Left hindlimb (tissue), 1 donor: Measurements from ENCODE around the gene GPR141.

Experiments used
- DNase-seq: peaks from one replicate; pipeline ENCODE4 v3.0.0-alpha.2; 2018

The GPR141 gene

DNA sequence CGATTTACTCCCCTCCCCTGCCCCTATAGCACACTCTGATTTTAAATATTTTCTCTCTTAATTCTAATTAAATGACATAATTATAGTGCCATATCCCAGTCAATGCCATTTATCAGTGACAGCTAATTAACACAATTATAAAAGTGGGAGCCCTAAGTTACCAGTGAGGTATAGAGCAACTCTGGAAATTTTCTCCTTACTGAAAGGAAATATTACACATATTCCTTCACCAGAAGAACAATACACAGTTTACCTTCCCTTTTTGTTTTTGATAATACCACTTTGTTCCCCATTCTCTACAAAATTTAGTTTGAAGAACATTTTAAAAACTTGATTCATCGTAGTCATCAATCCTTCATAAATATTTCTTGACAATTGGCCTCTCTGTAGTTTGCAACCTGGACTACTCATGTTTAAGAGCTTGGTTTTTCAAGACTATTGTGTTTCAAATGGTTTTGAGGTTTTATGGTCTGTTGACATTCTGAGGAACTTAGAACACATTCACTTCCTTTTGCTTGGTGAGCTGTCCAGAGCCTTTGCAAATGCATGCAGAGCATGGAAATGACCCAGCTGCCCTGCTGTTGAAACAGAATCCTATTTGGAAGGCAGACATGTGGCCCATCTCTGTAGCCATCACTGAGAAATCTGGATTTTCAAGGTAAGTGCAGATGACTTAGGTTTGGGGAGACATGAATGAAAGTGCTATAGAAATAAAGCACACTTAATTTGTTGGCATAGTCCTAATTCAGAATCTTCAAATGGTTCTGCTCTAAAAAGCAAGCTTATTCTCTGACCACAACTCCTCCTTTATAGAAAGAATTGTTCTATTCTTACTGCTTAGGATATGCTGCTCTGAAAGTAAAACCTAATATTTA is at the start of gene GPR141:
Gene GPR141 (plus strand): TSS at position 521 of the 875 bp plus-strand sequence. CDS start 56,628 bp downstream, outside the sequence.
- DNase-seq: no peak

DNA sequence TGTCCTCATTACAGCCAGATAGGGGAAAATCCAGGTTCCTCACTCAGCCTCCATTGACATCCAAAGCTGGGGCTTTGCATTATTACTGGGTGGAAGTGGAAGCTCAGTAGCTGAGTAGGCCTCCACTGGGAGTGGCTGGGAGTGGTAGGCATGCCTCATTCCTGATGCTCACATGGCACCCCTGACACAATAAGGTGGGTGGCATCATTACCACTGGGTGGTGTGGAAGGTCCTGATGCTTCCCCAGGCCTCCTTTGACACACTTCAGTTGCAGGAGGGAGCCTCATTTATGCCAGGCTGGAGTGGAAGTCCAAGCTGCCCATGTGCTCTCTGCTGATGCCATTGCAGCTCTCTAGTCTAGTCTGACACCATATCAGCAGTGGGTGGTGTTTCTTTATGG is 48.2 kb upstream of the GPR141 start:
- DNase-seq: no peak

DNA sequence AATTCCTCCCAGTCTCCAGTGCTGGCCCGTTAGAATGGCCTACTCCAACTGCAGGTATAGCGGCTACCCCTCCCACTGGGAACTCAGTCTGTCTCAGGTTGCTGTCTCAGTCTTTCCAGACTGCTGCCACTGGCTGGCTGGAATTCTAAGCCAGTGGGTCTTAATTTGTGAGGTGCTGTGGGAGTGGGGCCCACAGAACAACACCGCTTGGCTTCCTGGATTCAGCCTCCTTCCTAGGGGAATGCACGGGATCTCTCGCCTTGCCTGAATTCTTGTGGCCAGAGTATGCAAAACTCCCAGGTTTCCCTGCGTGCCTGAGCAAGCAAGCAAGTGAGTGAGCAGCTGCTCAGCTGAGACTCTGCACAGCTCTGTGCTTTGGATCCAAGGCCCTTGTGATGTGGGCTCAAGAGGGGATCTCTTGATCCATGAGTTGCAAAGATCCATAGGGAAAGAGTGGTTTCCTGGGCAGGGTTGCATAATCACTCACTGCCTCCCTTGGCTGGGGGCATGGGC is 41.5 kb upstream of the GPR141 start:
- no peak for DNase-seq

GRCh38 chr7:37643876-37644275 is 39.7 kb upstream of the GPR141 start:
- no peak for DNase-seq

- no peak for DNase-seq
Observed at GRCh38 chr7:37645282-37646050, 38.1 kb upstream of the GPR141 start.

GRCh38 chr7:37656913-37657530 is 26.5 kb upstream of the GPR141 start:
- DNase-seq: no peak

GRCh38 chr7:37657816-37658215 is 25.8 kb upstream of the GPR141 start:
- DNase-seq: no peak

- no peak for DNase-seq
Observed at GRCh38 chr7:37659971-37660565, 23.5 kb upstream of the GPR141 start.

- DNase-seq: no peak
Observed at GRCh38 chr7:37660614-37661013, 23.0 kb upstream of the GPR141 start.

- DNase-seq: no peak
Observed at GRCh38 chr7:37663693-37664092, 19.9 kb upstream of the GPR141 start.

DNA sequence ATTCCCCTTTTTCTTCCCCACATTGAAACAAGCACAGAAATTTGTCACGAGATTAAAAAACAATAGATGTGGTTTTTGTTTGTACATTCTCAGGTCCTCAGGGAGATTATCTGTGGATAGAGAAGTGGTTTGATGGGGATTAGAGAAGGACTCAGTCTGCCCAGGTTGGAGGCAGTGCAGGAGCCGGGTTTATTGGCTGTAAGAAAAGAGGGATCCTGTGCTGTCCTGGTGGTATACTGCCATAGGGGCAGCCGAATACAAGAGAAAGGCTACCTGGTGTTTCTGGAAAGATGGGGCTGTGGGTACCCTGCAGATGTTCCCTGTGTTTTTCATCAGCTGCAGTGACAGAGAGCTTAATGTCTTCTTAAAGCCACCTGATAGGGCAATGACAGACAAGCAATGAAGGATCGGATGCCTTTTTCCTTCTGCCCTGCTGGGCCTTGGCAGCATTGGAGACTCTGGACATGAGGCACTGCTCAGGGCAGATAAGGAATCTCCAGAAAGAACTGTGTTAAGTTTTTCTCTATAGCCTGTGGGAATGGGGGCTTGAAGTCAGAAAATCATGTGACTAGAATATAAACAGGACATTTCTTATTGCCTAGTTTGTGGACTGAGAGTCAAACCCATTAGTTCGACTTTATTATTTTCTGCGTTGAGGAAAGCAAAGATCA is 18.1 kb upstream of the GPR141 start:
- no peak for DNase-seq

DNA sequence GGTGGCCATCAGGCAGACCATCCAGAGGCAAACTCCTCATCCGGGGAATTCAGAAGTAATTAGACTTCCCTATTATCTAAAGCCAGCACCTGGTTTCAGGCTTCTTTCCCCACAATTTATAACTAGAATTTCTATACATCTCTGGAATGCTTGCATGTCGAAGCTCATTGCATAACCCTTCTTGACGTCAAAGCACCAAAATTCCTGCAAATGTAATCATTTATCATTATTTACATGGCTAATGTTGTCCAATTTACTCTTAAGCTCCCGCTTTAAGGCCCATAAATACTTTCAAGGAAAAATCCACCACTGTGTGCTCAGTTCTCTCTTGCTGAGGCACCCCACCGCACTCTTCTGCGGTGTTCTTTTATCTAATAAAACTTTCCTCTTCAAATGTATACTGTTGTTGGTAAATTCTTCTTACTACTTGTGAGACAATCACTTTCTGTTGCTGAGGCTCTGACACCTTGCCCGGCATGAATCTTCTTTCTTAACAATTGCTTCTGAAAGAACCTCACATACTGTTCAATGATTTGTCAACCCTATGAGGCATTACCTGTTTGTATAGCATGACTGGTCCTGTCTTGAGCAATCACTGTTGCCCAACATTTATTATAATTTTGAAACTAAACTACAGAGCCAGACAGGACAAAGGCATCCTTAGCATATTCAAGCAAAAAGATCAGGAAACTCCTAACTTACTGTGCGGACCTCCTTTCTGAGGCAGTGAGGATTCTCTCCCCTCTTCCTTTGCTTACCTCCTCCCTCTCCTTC is 17.4 kb upstream of the GPR141 start:
- no peak for DNase-seq

GRCh38 chr7:37669818-37670217 is 13.7 kb upstream of the GPR141 start:
- DNase-seq: no peak

GRCh38 chr7:37670436-37670835 is 13.1 kb upstream of the GPR141 start:
- DNase-seq: no peak

DNA sequence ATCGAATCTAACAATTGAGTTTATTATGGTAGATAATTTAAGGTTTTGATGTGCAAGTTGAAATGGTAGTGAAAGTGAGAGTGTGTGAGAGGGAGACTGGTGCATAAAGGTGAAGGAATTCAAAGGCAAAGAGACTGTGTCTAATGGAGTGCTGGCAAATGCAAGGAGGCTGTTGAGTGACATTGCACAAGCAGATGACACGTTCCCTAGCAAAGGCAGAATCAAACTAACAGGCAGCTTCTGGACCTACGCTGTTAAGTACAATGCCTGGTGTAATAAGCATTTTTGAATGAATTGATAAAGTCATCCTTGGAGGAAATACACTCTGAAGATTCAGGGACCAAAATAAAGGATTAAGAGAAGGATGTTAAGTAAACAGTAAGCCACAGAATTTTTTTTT is 11.7 kb upstream of the GPR141 start:
- no peak for DNase-seq

DNA sequence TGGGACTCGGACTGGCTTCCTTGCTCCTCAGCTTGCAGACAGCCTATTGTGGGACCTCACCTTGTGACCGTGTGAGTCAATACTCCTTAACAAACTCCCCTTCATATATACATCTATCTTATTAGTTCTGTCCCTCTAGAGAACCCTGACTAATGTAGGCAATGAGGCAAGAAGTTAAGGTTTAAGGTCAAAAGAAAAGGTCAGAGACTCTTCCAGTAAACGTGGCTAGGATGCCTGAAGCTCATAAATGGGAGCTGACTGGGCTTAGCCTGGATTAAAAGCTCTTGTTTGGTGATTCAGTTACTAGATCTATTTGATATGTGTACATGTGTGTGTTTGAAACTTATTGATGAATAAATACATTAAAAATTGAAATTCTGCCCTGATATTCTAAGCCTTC is 10.6 kb upstream of the GPR141 start:
- DNase-seq: no peak

- DNase-seq: no peak
Observed at GRCh38 chr7:37673523-37673922, 10.0 kb upstream of the GPR141 start.

- DNase-seq: no peak
Observed at GRCh38 chr7:37674531-37674930, 9.0 kb upstream of the GPR141 start.

- DNase-seq: no peak
Observed at GRCh38 chr7:37675749-37676148, 7.8 kb upstream of the GPR141 start.

DNA sequence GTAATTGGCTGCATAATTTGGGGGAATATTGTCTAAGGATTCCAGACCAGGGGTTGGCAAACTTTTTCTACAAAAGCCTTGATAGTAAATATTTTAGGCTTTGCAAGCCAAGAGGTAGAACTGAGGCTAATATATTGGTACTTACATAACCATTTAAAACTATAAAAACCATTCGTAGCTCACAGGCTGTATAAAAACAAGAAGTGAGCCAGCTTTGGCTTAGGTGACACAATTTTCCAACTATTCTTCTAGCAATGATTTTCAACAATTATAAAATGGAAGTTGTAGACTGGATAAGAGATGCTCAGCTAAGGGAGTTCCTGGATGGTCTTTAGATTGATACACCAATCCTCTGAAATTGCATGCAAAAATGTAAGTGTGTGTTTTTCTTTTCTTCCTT is 1.4 kb downstream of the GPR141 start:
- no peak for DNase-seq

- no peak for DNase-seq
Observed at GRCh38 chr7:37686556-37687345, 3.2 kb downstream of the GPR141 start.
